ENCODE results near the gene AMN.
"Not testable (repeated sequence)": the region's sequence is repeated elsewhere in the genome, so short reads cannot be mapped to it uniquely, and the experiment has no call there.

Gene AMN

GRCh38 chr14:102914474-102915291, 7.8 kb upstream of the AMN start:
- DNase-seq, result no peak

- DNase-seq, result no peak
These were observed 7.0 kb upstream of the AMN start for GRCh38 chr14:102915292-102916110.

GRCh38 chr14:102916347-102917055, 6.0 kb upstream of the AMN start:
- DNase-seq, result no peak

DNA sequence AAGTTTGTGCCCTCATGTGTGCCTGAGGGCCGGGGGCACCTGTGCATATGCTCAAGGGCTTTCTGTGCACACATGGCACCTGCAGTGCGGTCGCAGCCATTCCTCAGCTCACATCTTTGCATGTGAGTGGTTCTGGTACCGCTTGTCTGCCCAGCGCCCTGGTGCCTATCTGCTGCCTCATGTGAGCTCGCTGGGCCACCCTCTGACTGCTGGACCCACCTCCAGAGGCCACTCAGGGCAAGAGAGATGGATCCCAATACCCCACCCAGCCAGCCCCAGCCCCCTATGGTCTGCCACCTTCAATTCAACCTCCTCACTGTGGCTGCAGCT, 5.4 kb upstream of the AMN start:
- DNase-seq, result no peak

DNA sequence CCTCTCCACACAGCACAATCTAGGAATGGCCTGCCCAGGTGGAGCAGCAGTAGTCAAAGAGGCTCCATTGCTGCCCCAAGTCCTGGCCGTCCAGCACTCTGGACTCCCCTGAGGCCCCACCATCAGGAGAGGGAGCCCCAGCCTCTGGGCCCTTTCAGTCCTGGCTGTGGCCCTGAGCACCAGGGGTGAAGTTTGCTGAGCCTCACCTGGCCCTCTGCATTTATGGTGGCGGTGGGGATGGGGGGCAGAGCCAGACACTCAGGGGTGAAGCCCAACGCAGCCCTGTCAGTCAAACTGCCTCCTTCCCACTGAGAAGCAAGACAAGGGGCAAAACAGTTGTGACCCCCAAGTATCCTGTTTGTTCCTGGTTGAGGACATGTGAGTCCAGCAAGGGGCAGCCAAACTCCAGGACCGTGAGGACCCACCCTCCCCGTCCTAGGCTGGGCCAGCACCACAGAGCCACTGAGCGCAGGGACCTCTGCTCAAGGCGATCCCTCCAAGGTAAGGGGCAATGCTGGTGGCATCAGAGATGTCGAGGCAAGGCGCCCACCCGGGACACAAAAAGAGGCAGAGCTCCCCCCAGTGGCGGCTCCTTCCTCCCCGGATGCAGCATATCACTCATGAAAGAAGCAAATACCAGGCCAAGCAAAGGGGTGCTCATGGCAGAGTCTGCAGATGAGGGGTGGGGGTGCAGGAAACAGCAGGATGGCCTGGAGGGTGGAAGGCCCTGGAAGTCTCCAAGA, 4.8 kb upstream of the AMN start:
- peak in 1 of 2 experiments; percentile 43 for DNase-seq

DNA sequence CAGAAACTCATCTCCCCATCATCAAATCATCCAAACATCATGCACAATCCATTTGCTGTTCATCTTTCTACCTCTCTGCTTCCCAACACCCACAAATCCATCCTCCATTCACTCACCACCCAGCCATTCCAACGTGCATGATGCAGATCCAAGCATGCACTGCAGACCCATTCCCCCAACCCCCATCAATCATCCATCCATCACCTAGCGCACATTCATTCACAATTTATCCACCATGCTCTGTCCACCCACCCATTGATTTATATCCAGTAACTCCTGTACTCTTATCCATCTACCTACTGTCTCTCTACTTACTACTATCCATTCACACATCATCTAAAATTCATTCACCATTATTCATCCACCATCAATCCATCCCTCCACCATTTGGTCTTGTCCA, 4.0 kb upstream of the AMN start:
- DNase-seq, result no peak

- no peak for DNase-seq
These were observed 2.0 kb upstream of the AMN start for GRCh38 chr14:102920273-102920997.

- no peak for DNase-seq
These were observed 1.5 kb upstream of the AMN start for GRCh38 chr14:102920998-102921304.

DNA sequence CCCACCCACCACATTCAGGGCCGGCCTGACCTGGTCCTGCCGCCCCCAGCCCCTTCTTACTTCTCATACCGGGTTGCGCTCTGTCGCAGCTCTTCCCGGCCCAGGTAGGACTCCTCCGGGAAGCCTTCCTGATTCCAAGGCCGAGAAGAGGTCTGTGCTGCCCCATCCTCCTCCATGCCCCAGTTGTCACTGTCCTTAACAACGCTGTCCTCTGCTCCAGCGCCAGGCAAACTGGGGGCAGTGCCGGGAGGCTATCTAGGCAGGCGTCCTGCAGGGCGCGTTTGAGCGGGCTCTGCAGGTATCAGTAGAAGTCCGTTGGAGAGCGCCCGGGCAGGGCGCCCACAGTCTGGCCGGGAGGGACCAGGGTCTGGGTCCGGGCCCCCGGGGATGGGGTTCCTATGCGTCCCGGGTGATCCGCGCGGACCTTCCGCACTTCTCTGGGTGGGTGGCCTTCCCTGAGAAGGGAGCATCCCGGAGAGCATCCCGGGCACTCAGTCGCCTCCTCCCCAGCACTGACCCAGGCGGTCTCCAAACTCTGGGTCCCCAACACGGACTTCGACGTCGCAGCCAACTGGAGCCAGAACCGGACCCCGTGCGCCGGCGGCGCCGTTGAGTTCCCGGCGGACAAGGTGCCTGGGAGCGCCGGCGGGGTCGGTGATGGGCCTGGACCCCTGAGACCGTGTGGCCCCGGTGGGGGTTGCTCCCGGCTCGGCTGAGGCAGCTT, 900 bp downstream of the AMN start:
- DNase-seq, result no peak

DNA sequence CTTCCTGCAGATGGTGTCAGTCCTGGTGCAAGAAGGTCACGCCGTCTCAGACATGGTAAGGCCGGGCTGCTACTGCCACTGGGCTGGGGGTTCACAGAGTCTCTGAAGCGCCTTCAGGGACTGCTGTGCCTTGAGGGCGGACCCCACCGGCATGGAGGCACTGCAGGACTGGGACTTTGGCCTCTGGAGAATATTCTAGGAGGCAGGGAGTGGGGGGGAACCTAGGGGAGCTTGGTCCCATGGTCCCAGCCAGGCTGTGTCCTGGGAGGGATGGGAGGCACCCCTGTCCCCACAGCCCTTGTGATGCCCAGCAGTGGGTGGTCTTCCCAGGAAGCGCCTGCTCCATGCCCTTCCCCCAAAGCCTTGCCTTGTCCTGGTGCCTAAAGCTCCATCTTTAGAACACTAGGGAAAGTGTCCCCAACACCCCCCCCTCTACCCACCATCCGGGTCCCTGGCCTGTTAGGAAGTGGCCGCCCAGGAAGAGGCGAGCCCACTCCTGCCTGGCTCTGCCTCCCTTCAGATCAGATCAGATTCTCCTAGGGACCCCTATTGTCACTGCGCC, 1.5 kb downstream of the AMN start:
- no peak for DNase-seq

DNA sequence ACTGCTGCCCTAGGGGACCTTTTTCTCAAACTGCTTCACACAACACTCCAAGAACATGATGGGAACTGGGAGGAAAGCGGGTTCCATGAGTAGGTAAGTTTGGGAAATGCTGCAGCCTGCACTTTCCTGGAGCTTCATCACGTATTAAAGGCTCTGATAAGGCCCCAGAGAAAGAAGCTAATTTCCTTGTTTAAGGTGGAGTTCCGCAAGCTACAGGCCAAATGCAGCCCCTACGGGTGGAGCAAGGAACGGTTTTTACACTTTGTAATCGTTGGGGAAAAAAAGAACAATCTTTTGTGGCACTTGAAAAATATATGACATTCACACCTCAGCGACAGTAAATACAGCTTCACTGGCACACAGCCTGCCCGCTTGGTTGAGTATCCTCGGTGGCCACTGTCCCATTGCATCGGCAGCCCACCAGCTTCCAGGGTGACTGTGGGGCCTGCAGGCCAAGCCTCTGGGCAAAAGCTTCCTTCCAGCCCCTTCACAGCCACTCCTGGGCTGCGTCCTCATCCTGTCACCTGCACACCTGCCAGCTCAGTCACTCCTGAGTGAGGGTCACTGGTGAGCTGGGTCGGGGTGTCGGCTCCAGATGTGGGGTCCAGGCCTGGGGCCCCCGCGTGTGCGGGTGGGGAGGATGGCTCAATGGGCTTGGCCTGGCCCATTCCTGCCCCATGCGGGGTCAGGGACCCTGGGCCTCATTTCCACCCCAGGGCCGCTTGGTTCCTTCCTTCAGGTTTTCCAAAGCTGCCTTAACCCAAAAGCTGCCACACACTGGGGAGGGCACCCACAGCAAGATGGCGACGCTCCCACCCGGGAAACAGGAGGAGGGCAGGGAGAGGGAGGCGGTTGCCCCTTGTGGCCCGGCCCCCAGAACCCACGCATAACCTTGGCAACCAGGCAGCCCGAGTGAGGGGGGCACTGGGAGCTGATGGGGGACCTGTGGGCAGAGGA, 2.4 kb downstream of the AMN start:
- no peak for DNase-seq

GRCh38 chr14:102925646-102926045, 3.2 kb downstream of the AMN start:
- DNase-seq, result no peak

- no peak for DNase-seq
These were observed 3.6 kb downstream of the AMN start for GRCh38 chr14:102926104-102926503.

GRCh38 chr14:102926840-102927239, 4.4 kb downstream of the AMN start:
- not testable (repeated sequence) for DNase-seq

- no peak for DNase-seq
These were observed 4.9 kb downstream of the AMN start for GRCh38 chr14:102927346-102927877.

- no peak for DNase-seq
These were observed 5.5 kb downstream of the AMN start for GRCh38 chr14:102927878-102928411.

DNA sequence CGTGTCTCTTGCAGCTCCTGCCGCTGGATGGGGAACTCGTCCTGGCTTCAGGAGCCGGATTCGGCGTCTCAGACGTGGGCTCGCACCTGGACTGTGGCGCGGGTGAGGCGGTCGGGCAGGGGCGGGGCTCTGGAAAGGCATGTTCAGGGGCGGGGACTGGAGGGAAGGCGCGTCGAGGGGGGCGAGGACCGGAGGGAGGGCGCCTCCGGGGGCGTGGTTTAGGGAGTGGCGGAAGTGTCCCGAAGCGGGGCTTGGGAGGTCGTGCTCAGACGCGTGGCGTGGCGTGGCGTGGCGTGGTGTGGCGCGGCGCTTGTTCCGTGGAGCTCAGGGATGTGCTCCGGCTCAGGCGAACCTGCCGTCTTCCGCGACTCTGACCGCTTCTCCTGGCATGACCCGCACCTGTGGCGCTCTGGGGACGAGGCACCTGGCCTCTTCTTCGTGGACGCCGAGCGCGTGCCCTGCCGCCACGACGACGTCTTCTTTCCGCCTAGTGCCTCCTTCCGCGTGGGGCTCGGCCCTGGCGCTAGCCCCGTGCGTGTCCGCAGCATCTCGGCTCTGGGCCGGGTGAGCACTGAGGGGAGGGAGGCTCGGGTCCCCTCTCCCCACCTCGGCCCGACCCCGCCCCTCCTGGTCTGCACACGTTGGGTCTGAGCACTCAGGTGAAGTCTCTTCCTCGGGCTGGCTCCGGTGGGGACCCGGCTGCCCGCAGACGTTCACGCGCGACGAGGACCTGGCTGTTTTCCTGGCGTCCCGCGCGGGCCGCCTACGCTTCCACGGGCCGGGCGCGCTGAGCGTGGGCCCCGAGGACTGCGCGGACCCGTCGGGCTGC, 6.2 kb downstream of the AMN start:
- DNase-seq, result peak; percentile 55 to 69
